KOPT-K1 (cell line): ENCODE data around the gene RNF138.

ENCODE experiments used
- H3K27ac ChIP-seq: fragments of 200-600 bp; sonication (generic); 2 replicates; pipeline ENCODE4 v1.5.1; 2016; ENCODE audit warnings: antibody characterized with exemption, mild to moderate bottlenecking, low read depth, low read length; ENCODE audit not compliant: poor library complexity, severe bottlenecking
- H3K36me3 ChIP-seq: fragments of 200-600 bp; sonication (generic); 2 replicates; pipeline ENCODE4 v1.5.1; 2017; ENCODE audit warnings: antibody characterized with exemption, mild to moderate bottlenecking, low read length, moderate library complexity; ENCODE audit not compliant: insufficient read depth
- H3K9me3 ChIP-seq: fragments of 200-600 bp; sonication (generic); 2 replicates; pipeline ENCODE4 v1.5.1; 2017; ENCODE audit warnings: antibody characterized with exemption, low read length, mild to moderate bottlenecking; ENCODE audit not compliant: insufficient read depth, poor library complexity, severe bottlenecking

RNF138 gene

DNA sequence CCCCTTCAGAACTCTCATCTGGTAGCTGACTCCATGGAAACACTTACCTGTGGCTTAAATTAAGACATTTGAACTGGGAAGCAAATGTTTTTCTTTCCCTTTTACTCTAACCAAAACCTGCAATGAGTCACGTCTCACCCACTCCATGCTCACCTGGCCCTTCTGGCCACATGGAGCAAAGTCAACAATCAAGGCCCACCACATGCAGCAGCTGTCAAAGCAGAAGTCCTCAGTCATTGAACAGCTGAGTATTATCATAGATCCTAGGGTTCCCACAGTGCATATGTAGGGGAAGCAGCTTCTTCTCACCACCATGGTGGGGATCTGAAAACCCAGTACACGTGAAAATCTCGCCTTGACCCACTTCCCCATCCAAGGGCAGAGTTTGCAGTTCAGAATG is 85.9 kb downstream of the RNF138 start:
- H3K27ac ChIP-seq = no peak overlapping the region

More for the DNA sequence above, 85.9 kb downstream of the RNF138 start:
- H3K36me3 ChIP-seq = no peaks in the 10 kb centered on the region
- no peaks in the 10 kb centered on the region for H3K9me3 ChIP-seq
